Measurements from ENCODE around the gene TTL. TPM values are rescaled to one million over a fixed set of nuclear protein-coding genes. Genes with fewer than 3 reads are reported as not detected.
A peak's percentile ranks its signal among the peaks of the same experiment; 100 is the strongest.

TTL gene
- total and polyA plus RNA-seq, 2 of the 13 experiments (the other 11 are each of a cell fraction or from before 2014, with no cell fraction given): 19.0 to 59.8 TPM

- TF ChIP-seq ZBED4 (CRISPR knock-in tag; IDR thresholded peaks at IDR 0.05; ENCODE audit: borderline replicate concordance): peak; percentile 71; the same call in 1 of the 2 replicates
- TF ChIP-seq AHDC1 (CRISPR knock-in tag; IDR thresholded peaks at IDR 0.05; ENCODE audit: borderline replicate concordance): peak; percentile 51
- peak; percentile 80 for TF ChIP-seq ZNF710 (CRISPR knock-in tag; IDR thresholded peaks at IDR 0.05; ENCODE audit: borderline replicate concordance)
- TF ChIP-seq NRL (CRISPR knock-in tag; IDR thresholded peaks at IDR 0.05; ENCODE audit: borderline replicate concordance): peak; percentile 97
- no peak for TF ChIP-seq EZH2 (conservative IDR thresholded peaks at IDR 0.05; ENCODE audit: low read depth, low read length)
- no peak; the same call in 1 of the 2 replicates for TF ChIP-seq BRCA1 (CRISPR knock-in tag; IDR thresholded peaks at IDR 0.05)
- TF ChIP-seq ZNF263 (CRISPR knock-in tag; IDR thresholded peaks at IDR 0.05): no peak; the same call in none of the 2 replicates
- TF ChIP-seq MAFK (conservative IDR thresholded peaks at IDR 0.05 in 1 of 2, IDR thresholded peaks at IDR 0.05 in 1 of 2; ENCODE audit: low read length in 2 of 2): 0 out of 4 replicates have a peak, but pooled peaks of 1 of the 2 experiments have one; percentile 11
- peak; percentile 88 for TF ChIP-seq ZNF670 (CRISPR knock-in tag; IDR thresholded peaks at IDR 0.05; ENCODE audit: borderline replicate concordance)
- peak; percentile 100 for TF ChIP-seq ZBTB25 (CRISPR knock-in tag; IDR thresholded peaks at IDR 0.05)
- no peak for TF ChIP-seq ZNF235 (CRISPR knock-in tag; IDR thresholded peaks at IDR 0.05; ENCODE audit: borderline replicate concordance)
- TF ChIP-seq RNF2 (conservative IDR thresholded peaks at IDR 0.05; ENCODE audit: low read depth): peak; percentile 42; the same call in 1 of the 2 replicates
- TF ChIP-seq SIX1 (CRISPR knock-in tag; IDR thresholded peaks at IDR 0.05; ENCODE audit: borderline replicate concordance): peak; percentile 21; the same call in 1 of the 2 replicates
- no peak for TF ChIP-seq PAF1 (CRISPR knock-in tag; IDR thresholded peaks at IDR 0.05)
Observed at GRCh38 chr2:112584134-112584890, 102.4 kb downstream of the TTL start, which contains the start of gene CHCHD5 (continued).
